SK-N-MC (cell line): ENCODE measurements around the gene HNF1A.
"Not testable (repeated sequence)": the region's sequence is repeated elsewhere in the genome, so short reads cannot be mapped to it uniquely, and the experiment has no call there.

Experiments
- EZH2 ChIP-seq: fragments of 200-600 bp; sonication (generic); IDR thresholded peaks from one replicate; pipeline ENCODE4 v1.6.1; 2017; ENCODE audit warnings: antibody characterized with exemption
- FOXP2 ChIP-seq: optimal IDR thresholded peaks from 2 replicates; pipeline ENCODE3; 2011; ENCODE audit warnings: mild to moderate bottlenecking, moderate library complexity; ENCODE audit not compliant: insufficient read depth; ENCODE audit errors: extremely low read length, control extremely low read depth
- POLR2AphosphoS5 ChIP-seq: IDR thresholded peaks from 2 replicates; pipeline ENCODE4 v1.6.1; 2012; ENCODE audit warnings: mild to moderate bottlenecking, low read depth, low read length, borderline replicate concordance

DNA sequence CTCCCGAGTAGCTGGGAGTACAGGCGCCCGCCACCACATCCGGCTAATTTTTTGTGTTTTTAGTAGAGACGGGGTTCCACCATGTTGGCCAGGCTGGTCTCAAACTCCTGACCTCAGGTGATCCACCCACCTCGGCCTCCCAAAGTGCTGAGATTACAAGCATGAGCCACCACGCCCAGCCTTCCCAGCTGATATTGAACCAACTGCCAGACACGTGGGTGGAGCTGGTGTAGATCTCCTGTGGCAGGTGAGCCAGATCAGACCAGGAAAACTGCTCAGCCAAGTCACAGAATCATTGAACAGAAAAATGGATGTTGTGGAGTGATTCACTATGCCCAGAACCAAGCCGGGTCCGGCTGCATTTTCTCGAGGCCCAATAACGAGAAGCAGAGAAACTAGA lies 69.1 kb downstream of the HNF1A start:
- TF ChIP-seq POLR2AphosphoS5, EZH2, FOXP2: not testable (repeated sequence)
